Activated T-cell treated with anti-CD3 and anti-CD28 coated beads, Interleukin-2, amount 50 U/mL, for 72 hours (primary cell): ENCODE results near the gene MGAT5. TPM values are rescaled to one million over a fixed set of nuclear protein-coding genes. Genes with fewer than 3 reads are reported as not detected.

Experiments used
- ATAC-seq, 2 donors: fragments of 150-1000 bp; cut with Tn5 transposase; replicated peaks in 1 of 2; 2 replicates each; pipeline ENCODE4 v1.10.0; 2021; ENCODE audit warnings: moderate library complexity in 2 of 2, mild to moderate bottlenecking in 1 of 2
- DNase-seq, 2 donors: peaks; one replicate each; pipeline ENCODE4 v3.0.0; 2021 to 2022; ENCODE audit warnings: mixed read lengths in 1 of 2
- H3K27ac Mint-ChIP-seq: one replicate; pipeline ENCODE4 v1.8.0; 2022; ENCODE audit warnings: mild to moderate bottlenecking, moderate library complexity, mixed read lengths
- H3K27me3 Mint-ChIP-seq: one replicate; pipeline ENCODE4 v1.8.0; 2022; ENCODE audit warnings: low read depth, mixed read lengths
- H3K36me3 Mint-ChIP-seq, 2 donors: one replicate each; pipeline ENCODE4 v1.8.0; 2022; ENCODE audit warnings: mixed read lengths in 2 of 2, mild to moderate bottlenecking in 1 of 2; ENCODE audit not compliant: insufficient read depth in 2 of 2
- H3K4me1 Mint-ChIP-seq: one replicate; pipeline ENCODE4 v1.8.0; 2022; ENCODE audit warnings: low read depth, mixed read lengths
- H3K4me3 Mint-ChIP-seq, 2 donors: one replicate each; pipeline ENCODE4 v1.8.0; 2022; ENCODE audit warnings: mild to moderate bottlenecking in 2 of 2, mixed read lengths in 2 of 2, moderate library complexity in 2 of 2
- H3K9me3 Mint-ChIP-seq, 2 donors: one replicate each; pipeline ENCODE4 v1.8.0; 2022; ENCODE audit warnings: mixed read lengths in 2 of 2
- total RNA-seq, 2 donors: library from RNA; stranded (reverse); gene quantifications; one replicate each; pipeline ENCODE4 v1.2.3, GENCODE V29; 2022

MGAT5 gene
- total RNA-seq, 2 donors from 2014 or later: 10.9 to 16.2 TPM

DNA sequence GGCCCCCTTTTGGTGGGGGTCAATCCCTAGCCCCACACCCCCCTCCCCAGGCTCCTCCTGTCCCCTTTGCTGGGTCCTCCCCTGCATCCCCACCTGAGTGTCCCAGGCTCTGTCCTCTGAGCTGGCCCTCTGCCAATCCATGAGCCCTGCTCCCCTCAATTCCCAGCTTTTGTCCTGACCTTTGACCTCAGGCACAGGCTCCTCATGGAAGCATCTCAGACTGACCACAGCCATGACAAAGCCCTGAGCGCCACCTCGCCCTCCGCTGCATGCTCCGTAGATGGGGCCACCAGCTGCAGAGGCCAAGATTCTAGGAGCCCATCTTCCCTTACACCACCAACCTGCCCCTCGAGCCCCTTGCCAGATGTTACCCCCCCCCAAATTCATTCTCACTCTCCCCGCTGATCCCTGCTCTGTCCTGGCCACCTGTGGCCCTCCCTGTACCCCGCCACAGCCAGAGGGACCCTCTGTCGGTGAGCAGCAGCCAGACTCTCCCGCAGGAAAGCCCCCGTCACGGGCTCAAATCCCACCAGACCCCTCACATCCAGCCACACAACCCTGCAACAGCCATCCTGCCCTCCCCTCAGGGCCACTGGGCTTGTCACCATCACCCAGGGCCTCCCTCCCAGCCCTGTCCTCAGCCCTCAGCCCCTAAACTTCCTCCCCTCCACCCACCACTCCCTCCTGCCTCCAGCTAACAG is 206.0 kb downstream of the MGAT5 start:
- no peak overlapping the region for H3K27ac Mint-ChIP-seq
- no peak for ATAC-seq
- no peak overlapping the region for H3K4me3 Mint-ChIP-seq
- H3K4me1 Mint-ChIP-seq: no peaks in the 10 kb centered on the region
- DNase-seq: no peak
- H3K27me3 Mint-ChIP-seq: no peaks in the 10 kb centered on the region
- H3K9me3 Mint-ChIP-seq: no peaks in the 10 kb centered on the region
- no peaks in the 10 kb centered on the region for H3K36me3 Mint-ChIP-seq

DNA sequence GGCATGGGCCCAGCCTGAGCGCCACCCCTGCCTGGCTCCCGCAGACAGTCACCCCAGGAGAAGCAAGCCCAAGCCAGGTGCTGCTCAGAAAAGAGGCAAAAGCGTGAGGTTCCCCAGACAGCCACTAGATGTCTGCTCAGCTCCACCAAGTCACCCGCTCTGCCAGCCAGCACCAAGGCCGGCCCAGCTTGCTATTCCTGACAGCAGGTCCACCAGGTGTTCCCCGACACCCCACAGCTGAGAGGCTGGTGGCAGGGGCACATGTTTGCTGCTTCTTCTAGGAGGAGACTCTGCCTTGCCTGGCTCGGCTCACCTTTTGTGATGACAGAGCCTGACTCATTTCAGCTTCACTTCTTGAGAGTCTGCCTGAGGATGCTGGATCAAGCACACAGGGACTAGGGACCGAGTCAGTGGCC is 206.7 kb downstream of the MGAT5 start:
- peak; percentile 39 to 62 for ATAC-seq
- Mint-ChIP-seq H3K4me1 (no peaks in the 10 kb centered on the region), H3K27me3 (no peaks in the 10 kb centered on the region), H3K27ac (no peak overlapping the region), H3K4me3 (no peak overlapping the region), H3K9me3 (no peaks in the 10 kb centered on the region), H3K36me3 (no peaks in the 10 kb centered on the region)
- DNase-seq: peak; percentile 17 to 34

GRCh38 chr2:134461511-134461910 is 207.6 kb downstream of the MGAT5 start:
- DNase-seq (no peak), ATAC-seq (no peak)
- Mint-ChIP-seq H3K27me3 (no peaks in the 10 kb centered on the region), H3K27ac (no peak overlapping the region), H3K36me3 (no peaks in the 10 kb centered on the region), H3K9me3 (no peaks in the 10 kb centered on the region), H3K4me3 (no peak overlapping the region), H3K4me1 (no peaks in the 10 kb centered on the region)

DNA sequence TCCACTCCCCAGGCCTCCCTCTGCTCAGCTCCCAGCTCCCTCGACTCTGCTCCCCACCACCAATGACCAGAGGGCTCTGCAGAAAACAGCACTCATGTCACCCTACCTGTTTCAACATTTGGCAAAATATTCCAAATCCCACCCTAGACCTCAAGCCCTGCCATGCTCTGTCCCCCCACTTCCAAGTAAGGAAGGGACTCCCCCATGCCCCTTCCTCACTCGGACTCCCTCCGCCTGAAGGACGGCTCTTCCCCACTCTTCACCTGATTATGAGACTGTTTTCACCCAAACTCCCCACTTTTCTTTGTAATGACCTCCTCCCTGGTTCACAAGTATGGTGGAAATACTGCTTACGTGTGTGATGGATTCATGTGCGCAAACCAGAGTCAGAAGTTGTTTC is 208.4 kb downstream of the MGAT5 start:
- no peak for DNase-seq
- no peak overlapping the region for H3K27ac Mint-ChIP-seq
- no peak for ATAC-seq
- no peaks in the 10 kb centered on the region for H3K36me3 Mint-ChIP-seq
- no peaks in the 10 kb centered on the region for H3K27me3 Mint-ChIP-seq
- H3K4me1 Mint-ChIP-seq: no peaks in the 10 kb centered on the region
- H3K9me3 Mint-ChIP-seq: no peaks in the 10 kb centered on the region
- no peak overlapping the region for H3K4me3 Mint-ChIP-seq

- H3K9me3 Mint-ChIP-seq: no peaks in the 10 kb centered on the region
- no peak overlapping the region for H3K27ac Mint-ChIP-seq
- H3K27me3 Mint-ChIP-seq: no peaks in the 10 kb centered on the region
- no peaks in the 10 kb centered on the region for H3K36me3 Mint-ChIP-seq
- peaks cover 3% of the 10 kb centered on the region for H3K4me1 Mint-ChIP-seq
- ATAC-seq: no peak
- no peak overlapping the region for H3K4me3 Mint-ChIP-seq
- DNase-seq: no peak
Observed at GRCh38 chr2:134462791-134463698, 209.2 kb downstream of the MGAT5 start.

- Mint-ChIP-seq H3K27ac (no peak overlapping the region), H3K27me3 (no peaks in the 10 kb centered on the region), H3K4me3 (no peak overlapping the region), H3K4me1 (peaks cover 10% of the 10 kb centered on the region), H3K9me3 (no peaks in the 10 kb centered on the region), H3K36me3 (no peaks in the 10 kb centered on the region)
- DNase-seq (no peak), ATAC-seq (no peak)
Observed at GRCh38 chr2:134463699-134464022, 209.8 kb downstream of the MGAT5 start.

DNA sequence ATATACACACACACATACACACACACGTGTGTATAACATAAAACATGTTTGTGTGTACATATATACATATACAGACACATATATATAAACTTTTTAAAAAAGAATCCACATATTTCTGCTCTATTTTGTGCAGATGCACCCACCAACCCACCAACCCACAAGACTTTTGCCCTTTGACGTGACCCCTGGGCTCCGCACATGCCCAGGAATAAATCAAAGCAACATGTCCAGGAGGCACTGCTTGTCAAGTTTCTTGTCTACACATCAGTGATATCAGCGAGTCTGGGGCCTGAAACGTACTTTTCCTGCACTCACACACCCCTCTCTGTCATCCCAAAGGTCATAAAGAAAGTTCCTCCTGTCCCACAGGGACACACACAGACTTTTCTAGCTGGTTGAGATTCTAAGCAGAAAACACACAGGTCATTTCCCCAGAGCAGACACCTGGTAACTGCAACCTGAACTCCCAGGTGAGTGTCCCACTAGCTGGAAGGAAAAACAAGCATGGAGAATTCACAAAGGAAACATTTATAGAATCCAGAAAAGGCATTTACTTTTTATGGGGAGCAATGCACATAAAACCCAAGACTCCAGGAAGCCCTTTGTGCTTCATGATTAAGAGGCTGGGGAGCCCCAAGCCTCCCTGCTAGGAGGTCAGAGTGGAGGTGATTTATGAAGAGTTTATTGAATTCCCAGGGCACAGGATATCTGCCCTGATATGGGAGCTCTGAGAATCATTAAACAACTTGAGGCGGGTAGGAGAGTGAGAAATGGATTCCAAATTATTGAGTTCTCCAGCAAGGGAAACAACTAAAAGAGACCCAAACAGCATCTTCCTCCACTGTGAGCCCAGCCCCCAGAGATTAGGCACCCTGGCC is 211.6 kb downstream of the MGAT5 start:
- Mint-ChIP-seq H3K9me3 (no peaks in the 10 kb centered on the region), H3K4me3 (no peak overlapping the region), H3K36me3 (no peaks in the 10 kb centered on the region), H3K27ac (no peak overlapping the region), H3K4me1 (peaks cover 17% of the 10 kb centered on the region), H3K27me3 (no peaks in the 10 kb centered on the region)
- ATAC-seq (no peak), DNase-seq (no peak)

- peaks cover 0 to under 1% of the 10 kb centered on the region in 2 donors for H3K9me3 Mint-ChIP-seq
- peaks cover 17% of the 10 kb centered on the region for H3K4me1 Mint-ChIP-seq
- H3K27me3 Mint-ChIP-seq: no peaks in the 10 kb centered on the region
- no peaks in the 10 kb centered on the region for H3K36me3 Mint-ChIP-seq
- DNase-seq (peak; percentile 5 to 24), ATAC-seq (no peak)
- H3K4me3 Mint-ChIP-seq: no peak overlapping the region
- H3K27ac Mint-ChIP-seq: no peak overlapping the region
Observed at GRCh38 chr2:134466141-134466540, 212.3 kb downstream of the MGAT5 start.

DNA sequence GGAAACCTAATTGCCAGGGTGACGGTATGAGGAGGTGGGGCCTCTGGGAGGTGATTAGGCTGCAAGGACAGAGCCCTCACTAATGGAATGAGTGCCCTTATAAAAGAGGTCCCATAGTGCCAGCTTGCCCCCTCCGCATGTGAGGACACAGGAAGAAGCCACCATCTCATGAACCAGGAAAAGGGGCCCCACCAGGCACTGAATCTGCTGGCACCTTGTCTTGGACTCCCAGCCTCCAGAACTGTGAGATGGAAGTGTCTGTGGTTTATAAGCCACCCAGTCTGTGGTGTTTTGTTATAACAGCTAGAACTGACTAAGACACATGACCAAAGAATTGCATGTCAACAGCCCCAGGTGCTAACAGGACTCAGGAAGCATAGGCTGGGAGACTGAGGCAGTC is 214.3 kb downstream of the MGAT5 start:
- H3K4me1 Mint-ChIP-seq: peaks cover 17% of the 10 kb centered on the region
- peak overlapping the region in 1 of 2 donors; percentile 27 for H3K4me3 Mint-ChIP-seq
- no peaks in the 10 kb centered on the region for H3K27me3 Mint-ChIP-seq
- peaks cover 1 to 3% of the 10 kb centered on the region in 2 donors for H3K36me3 Mint-ChIP-seq
- peak in 1 of 2 donors; percentile 82 for ATAC-seq
- DNase-seq: peak in 1 of 2 donors; percentile 27
- H3K27ac Mint-ChIP-seq: no peak overlapping the region
- H3K9me3 Mint-ChIP-seq: peaks cover 0 to 2% of the 10 kb centered on the region in 2 donors

GRCh38 chr2:134468776-134469175 is 214.9 kb downstream of the MGAT5 start:
- Mint-ChIP-seq H3K36me3 (peaks cover 1 to 4% of the 10 kb centered on the region in 2 donors), H3K9me3 (peaks cover 0 to 5% of the 10 kb centered on the region in 2 donors), H3K4me3 (peak overlapping the region in 1 of 2 donors; percentile 27), H3K4me1 (peaks cover 17% of the 10 kb centered on the region), H3K27ac (no peak overlapping the region), H3K27me3 (no peaks in the 10 kb centered on the region)
- ATAC-seq: no peak
- DNase-seq: no peak

- no peak overlapping the region for H3K27ac Mint-ChIP-seq
- H3K9me3 Mint-ChIP-seq: peaks cover 0 to 5% of the 10 kb centered on the region in 2 donors
- H3K27me3 Mint-ChIP-seq: no peaks in the 10 kb centered on the region
- H3K4me1 Mint-ChIP-seq: peaks cover 17% of the 10 kb centered on the region
- DNase-seq (no peak), ATAC-seq (no peak)
- H3K36me3 Mint-ChIP-seq: peaks cover 1 to 4% of the 10 kb centered on the region in 2 donors
- H3K4me3 Mint-ChIP-seq: no peak overlapping the region
Observed at GRCh38 chr2:134469516-134470115, 215.7 kb downstream of the MGAT5 start.

GRCh38 chr2:134470561-134471168 is 216.8 kb downstream of the MGAT5 start:
- H3K9me3 Mint-ChIP-seq: peaks cover 0 to 5% of the 10 kb centered on the region in 2 donors
- peaks cover 17% of the 10 kb centered on the region for H3K4me1 Mint-ChIP-seq
- ATAC-seq: no peak
- H3K27ac Mint-ChIP-seq: no peak overlapping the region
- H3K4me3 Mint-ChIP-seq: no peak overlapping the region
- H3K36me3 Mint-ChIP-seq: peaks cover 1 to 4% of the 10 kb centered on the region in 2 donors
- no peak for DNase-seq
- H3K27me3 Mint-ChIP-seq: no peaks in the 10 kb centered on the region
